CD4-positive, alpha-beta T cell treated with Interferon alpha-2 for 1 hour (primary cell): ENCODE results near the gene SLC38A8.
A peak's percentile ranks its signal among the peaks of the same experiment; 100 is the strongest.

Experiments used
- DNase-seq, 2 donors: peaks; one replicate each; pipeline ENCODE4 v3.0.0-alpha.2; 2020 to 2022

SLC38A8 gene

DNA sequence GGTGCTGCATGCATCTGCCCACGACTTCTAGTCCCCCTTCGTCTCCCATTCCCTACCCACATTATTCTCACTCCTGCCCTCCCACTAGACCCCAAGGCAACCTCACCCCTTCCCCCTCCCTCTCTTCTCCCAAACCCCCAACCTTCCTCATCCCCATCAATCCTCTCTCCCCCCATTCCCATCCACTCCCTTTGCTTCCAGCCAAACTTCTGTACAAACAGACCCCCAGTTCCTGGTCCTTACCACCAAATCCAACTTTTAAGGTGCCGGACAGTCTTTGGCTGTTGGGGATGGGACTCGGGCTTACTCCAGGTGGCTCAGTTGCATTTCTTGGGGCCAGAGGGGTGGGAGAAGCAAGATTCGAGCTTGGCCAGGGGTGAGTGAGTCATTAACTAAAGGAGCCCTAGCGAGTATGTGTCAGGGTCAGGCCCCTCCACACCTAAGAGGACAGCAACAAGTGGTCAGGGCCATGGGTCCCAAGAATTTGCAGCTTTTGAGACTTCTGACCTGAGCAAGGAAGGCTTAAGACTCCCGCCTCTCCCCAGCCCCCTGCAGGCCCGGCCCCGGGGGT lies at the start of gene SLC38A8:
TSS of gene SLC38A8 (minus strand) at position 488 of the 571 bp plus-strand sequence. CDS start 638 bp downstream, outside the sequence.
- no peak for DNase-seq

DNA sequence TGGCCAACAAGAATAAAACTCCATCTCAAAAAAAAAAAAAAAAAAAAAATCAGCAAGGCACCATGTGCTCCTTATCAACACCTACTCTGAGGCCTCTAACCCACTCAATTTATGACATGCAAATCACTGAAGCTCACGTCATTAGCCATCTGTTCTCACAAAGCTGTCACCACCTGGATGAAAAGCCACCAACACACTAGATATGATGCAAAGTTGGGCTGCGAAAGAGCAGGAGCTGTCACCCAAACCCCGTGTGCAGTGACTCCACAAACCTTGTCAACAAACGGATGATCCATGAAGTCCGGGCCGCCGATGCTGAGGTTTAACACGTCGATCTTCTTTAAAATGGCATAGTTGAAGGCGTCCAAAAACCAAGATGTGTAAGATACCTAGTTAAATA lies 48.9 kb upstream of the SLC38A8 start:
- no peak for DNase-seq

DNA sequence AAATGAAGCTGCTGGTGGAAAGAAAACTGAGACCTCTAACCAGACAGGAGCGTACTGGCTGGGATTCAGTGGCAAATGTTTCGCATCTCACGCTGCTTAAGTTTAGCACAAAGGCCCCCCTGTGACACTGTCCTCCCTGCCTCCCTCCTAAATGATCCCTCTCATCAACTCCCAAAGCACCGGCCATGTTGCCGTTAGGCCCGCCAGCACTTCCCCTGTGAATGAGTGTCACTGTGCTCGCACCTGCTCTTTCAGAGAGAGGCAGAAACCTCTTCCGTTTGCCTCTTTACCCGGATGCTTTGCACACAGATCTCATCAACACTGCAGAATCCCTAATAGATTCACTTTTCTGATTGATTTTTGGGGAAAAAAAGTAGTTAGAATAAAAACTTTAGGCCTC lies 47.6 kb upstream of the SLC38A8 start:
- no peak for DNase-seq

DNA sequence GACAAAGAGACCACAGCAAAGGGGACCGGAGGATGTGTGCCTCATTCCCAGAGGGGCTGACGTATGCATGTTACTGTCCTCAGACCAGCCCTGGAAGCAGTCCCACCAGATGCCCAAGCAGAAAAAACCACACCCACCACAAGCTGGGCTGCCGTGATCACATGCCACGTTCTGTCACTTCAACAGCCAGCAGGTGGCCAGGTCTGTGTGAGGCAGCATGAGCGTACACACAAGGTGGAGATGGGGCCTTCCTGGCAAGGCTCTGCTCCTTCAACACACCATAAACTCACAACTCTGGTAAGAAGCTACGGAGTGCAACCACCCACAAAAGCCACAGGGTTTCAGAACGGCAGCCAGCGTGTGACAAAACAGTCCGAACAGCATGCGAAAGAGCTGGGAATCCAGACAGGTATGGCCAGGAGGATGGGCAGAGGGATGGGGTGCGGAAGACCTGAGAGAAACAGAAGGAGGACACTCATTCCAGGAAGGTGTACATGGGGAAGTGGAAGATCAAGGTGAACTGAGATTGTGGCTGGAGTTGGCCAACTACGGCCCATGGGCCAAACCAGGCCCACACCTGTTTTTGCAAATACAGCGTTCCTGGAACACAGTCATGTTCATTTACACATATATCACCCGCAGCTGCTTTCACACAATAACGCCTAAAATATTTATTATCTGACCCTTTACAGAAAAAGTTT lies 46.2 kb upstream of the SLC38A8 start:
- peak; percentile 45 to 49 for DNase-seq

DNA sequence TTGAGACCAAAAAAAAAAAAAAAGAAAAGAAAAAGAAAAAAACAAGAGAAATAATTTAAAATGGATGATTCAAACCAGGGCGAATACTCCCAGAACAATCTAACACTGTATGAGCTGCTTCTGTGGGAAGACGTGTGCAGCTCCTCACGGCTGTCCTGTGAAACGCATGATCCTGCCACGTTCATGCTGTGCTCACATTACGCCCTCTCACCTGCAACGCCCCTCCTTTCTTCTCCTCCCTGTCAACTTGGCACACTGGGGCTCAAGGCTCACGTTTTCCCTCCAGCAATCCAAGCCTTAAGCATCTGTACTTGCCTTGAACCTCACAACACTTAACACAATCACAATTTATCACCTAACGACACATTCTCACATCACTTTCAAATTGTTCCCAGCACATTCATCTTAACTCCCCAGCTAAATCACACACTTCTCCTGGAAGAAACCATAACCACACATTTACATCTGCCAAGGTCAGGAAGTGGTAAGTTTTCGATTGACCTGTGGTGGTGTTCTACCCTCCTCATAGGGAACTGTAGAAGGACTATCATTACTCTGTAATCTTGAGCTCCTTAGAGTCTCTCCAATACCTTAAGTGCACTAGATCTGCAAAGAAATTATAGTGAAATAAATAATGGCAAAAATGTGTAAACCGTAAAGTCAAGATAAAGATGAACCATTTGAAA lies 45.0 kb upstream of the SLC38A8 start:
- no peak for DNase-seq

- no peak for DNase-seq
Measured at GRCh38 chr16:84087001-84087400, 44.4 kb upstream of the SLC38A8 start.

- no peak for DNase-seq
Measured at GRCh38 chr16:84086341-84086740, 43.7 kb upstream of the SLC38A8 start.

DNA sequence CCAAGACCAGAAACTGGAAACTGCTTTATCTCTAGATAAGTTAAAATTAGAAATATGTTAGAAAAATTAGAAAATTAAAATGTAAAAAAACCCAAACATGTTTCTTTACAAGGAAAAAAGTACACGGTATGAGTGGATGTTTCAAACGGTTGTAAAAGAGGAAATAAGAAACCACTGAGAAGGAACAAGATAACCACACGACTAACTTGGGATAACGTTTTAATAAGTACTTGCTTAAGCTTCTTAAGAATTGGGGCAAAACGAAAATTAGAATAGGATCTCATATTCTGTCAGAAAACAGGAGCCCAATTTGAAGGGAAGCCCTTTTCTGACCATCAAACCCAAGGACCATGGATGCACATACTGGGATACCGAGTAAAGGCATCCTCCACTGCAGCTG lies 43.2 kb upstream of the SLC38A8 start:
- DNase-seq, result no peak

GRCh38 chr16:84085271-84085667 lies 42.7 kb upstream of the SLC38A8 start:
- DNase-seq, result no peak

- DNase-seq, result peak; percentile 70 to 79
Measured at GRCh38 chr16:84084570-84085270, 42.1 kb upstream of the SLC38A8 start.

DNA sequence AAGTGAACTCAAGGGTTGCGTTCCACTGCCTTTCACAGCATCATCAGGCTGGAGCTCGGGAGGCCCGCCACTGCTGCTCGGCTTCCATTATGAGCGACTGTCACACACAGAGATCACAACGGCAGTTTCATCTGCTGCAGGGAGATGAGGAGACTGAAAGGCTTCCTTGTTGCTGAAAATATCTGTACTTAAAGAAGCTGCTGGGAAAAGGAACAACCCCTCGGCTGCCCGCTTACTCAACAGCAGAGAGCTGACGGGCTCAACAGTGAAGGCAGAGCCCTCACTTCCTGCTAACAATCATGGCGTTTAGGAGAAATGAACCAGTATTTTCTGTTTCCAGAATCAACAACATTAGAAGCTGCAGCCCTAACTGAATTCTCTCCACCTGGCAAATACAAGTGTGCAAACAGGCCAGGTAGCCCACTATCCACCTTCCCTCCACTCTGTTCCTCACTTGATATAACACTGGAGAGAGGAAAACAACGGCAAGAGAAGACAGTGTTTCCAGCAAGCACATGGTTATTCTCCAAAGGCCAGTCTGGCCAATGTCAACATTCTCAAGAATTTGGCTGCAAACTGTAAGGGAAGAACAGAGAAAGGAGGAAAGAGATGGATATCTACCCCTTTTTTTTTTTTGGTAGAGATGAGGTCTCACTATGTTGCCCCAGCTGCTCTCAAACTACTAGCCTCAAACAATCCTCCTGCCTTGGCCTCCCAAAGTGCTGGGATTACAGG lies 40.4 kb upstream of the SLC38A8 start:
- peak in 1 of 2 donors; percentile 22 for DNase-seq

DNA sequence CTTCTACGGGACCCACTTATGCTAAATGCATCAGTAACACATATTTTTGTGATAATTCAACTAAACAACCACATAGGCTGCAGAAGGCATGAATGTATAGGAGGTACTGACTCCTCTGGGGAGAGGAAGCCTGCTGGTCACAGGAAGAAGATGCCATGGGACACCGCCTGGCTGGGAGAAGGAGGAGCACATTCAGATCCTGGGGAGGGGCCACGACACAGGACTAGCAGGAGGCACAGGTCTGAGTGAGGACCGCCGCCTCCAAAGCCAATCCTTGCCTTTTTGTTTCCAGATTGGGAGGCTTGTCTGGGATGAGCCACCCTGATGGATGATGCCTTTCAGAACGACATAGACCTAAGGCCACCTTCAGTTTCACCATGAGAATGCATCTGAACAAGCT lies 39.5 kb upstream of the SLC38A8 start:
- DNase-seq, result no peak

DNA sequence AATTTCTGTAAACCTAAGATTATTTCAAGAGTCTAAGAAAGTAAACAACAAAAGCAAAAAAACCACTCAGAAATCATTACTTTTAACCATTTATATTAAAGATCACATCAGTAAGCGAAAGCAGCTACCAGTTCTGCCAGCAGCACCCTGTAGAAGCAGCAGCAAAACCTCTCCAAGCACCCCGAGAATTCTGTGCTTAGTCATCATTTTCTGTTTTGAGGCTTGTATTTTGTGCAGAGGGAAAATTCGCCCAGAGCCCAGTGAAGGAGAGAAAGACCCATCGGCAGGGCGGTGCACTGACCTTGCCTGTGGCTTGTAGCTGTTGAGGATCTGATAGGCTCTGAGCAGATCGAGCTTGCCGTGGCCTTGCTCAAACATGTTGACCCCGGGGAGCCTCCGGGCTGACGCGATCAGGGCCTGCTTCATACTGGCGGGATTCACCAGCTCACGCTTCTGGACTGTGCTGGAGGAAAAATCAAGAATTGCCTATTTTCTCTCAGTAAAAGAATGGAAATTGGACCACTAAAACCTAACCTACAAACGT lies 38.9 kb upstream of the SLC38A8 start:
- DNase-seq, result no peak

- no peak for DNase-seq
Measured at GRCh38 chr16:84080813-84081212, 38.2 kb upstream of the SLC38A8 start.

GRCh38 chr16:84080378-84080777 lies 37.8 kb upstream of the SLC38A8 start:
- no peak for DNase-seq

GRCh38 chr16:84079664-84080063 lies 37.1 kb upstream of the SLC38A8 start:
- DNase-seq, result no peak

GRCh38 chr16:84075376-84075775 lies 32.8 kb upstream of the SLC38A8 start:
- DNase-seq, result no peak

GRCh38 chr16:84074721-84075120 lies 32.1 kb upstream of the SLC38A8 start:
- no peak for DNase-seq

GRCh38 chr16:84072014-84072413 lies 29.4 kb upstream of the SLC38A8 start:
- no peak for DNase-seq

GRCh38 chr16:84071121-84071520 lies 28.5 kb upstream of the SLC38A8 start:
- DNase-seq, result no peak

GRCh38 chr16:84069540-84069939 lies 26.9 kb upstream of the SLC38A8 start:
- peak in 1 of 2 donors; percentile 36 for DNase-seq

DNA sequence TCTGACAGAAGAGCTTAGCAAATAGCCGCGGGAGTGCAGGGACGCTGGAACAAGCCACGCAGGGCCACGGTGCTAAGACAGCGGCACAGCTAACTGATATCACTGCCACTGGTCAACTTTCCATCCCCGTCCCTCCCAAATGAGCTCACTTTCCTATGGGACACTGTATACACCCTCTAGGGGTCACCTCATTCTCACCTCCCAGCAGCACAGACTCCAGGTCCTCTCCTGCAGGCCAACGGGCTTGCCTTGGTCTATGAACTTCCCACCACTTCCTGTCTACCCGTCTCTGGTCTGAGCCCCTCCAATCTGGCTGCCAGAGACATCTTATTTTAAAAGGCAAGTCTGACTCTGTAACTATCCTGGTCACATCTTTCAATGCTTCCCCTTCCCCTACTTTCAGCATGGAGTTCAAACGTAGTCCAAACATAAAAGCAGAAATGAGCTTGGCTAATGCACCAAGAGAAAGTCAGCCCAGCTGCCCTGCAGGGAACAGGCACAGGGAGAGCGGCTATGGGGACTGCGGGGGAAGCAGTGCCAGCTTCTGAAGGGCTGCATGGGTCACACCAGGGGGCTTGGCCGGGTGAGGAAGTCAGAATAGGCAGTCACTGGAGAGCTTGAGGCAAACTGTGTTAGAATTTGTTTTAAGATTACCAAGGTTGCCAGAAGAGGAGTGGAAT lies 26.3 kb upstream of the SLC38A8 start:
- DNase-seq, result no peak
